ENCODE results near the gene UBL7.

The UBL7 gene

DNA sequence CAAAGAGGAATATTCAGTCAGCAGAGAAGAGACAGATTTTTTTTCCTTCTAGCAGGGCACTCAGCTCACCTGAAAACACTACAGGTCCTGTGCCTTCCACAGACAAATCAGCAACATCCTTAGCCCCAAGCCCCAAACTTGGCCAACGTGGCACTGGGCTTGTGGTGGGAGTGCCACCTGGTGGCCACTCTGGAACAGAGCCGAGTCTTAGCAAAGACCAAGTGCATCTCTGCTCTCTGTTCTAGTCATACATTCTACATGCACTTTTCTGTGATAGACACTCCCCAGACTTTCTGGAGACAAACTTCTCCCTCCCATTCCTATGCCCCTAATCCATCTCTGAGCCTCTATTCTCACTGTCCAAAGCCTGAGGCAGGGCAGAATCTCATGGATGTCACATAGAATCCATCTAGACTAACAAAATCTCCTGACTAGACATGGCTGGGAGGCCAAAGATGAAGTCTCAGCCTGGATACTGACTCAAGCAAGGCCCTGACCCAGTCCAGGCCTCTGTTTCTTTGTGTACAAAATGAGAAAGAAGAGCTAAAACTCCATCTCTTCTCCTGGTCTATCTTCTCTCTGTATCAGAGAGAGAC lies 22.1 kb downstream of the UBL7 start:
- peak; percentile 73 for DNase-seq

DNA sequence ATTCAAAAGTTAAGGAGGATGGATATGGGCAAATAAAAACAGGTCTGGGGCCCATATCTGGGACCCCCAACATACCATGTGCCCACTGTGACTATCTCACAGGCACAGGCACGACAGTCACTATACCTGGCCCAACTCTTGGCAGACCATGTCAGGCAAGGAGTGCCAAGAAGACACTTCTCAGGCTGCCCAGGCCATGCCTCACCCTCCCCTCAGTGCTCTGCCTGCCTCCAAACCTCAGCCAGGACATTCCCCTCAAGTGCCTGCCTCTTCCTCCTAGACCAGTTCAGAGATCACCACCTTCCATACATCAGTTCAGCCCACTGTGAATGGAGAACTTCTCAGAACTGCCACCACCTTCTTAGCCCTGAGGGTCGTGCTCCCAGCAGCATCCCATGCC lies 22.8 kb downstream of the UBL7 start:
- no peak for DNase-seq

DNA sequence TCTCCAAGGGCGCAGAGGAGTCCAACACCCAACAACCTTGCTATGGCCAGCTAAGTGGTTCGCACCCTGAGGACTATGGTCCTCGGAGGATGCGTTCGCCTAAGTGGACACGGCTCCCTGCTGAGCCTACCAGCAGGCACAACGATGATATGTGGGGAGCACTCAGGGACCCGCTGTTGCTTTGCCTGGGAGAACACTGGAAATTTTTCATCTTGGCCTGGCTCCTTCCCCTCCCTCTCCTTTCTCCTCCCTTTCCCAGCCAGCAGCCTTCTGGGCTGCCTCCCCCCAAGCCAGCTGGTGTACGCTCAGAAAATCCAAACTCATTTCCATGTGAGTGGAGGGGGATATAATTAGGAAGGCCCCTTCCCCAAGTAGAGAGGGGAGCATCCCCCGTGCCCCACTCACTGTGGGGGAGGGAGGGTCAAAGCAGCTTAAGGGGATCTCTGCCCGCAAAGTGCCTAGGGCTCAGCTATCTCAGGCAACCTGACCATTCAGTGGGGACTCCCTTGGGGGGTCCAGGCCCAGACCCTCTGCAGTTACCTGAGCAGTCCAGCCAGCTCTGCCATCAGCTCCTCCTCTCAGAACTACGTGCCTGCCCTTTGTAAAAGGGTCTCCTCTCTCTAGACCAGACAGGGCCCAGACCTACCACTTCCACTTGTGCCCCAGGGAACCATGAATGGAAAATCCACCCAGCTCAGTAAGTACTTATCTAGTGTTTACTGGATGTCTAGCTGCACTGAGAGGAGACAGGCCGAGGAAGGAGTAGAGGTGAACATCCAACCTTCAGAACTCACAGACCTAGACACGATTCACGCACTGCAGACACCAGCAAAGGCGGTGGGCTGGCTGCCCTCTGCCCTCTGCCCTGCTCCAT lies 26.5 kb downstream of the UBL7 start:
- peak; percentile 25 for DNase-seq

DNA sequence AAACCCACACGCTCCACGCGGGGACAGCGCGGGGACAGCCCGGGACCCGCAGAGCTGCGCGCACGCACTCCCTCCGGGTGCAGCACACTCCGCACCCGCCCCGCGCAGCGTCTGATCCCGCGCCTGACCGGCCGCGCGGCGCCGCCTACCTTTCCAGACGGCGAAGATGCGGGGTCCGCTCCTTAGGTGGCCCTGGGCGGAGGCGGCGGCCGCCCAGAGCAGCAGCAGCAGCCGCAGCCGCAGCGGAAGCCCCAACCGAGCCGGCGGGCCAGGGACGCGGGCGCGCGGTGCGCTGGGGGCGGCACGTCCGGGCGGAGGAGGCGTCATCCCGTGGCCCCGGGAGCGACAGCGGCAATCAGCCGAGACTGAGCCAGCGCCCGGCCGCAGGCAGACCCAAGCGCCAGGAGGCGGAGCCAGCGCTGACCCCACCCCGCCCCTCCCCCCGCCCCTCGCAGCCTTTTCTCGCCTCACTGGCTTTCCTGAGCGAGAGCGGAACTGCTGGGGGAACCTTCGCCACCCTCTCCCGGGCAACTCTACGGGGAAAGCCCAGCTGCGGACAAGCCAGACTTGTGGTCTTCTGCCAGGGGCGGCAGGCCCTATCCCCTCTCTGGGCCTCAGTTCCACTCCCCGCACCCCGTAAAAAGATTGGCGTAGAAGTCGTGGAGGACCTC lies 27.2 kb downstream of the UBL7 start, which contains the start of gene SEMA7A:
TSS of gene SEMA7A (minus strand) at position 367 of the 671 bp plus-strand sequence. CDS start at position 327, 40 bp downstream.
- DNase-seq, result peak; percentile 81

DNA sequence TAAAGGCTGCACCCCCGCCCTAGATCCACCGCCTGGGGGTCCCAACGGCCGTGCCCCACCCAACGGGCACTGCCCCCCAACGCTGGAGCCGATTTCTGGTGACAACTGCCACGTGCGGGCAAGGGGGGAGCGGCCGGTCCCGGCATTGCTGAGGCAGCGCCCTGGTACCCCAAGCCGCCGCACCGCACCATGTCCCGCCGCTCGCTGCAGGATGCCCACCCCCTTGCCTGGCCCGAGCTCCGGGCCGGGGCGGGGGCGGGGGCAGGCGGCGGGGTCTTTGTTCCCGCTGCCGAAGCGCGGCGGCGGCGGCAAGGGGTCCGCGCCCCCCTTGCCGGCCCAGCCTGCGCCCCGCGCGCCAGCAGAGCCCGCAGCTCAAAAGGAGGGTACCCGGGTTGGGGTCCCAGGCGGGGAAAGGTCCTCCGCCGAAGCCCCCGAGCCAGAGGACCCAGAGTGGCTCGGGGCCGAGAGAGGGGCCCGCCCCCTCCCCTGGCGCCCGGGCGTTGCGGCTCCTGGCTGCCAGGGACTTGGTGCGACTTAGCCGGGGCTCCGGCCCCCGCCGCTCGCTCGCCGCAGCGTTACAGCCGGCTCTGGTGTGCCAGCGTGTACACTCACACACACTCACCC lies 27.9 kb downstream of the UBL7 start:
- DNase-seq, result no peak

DNA sequence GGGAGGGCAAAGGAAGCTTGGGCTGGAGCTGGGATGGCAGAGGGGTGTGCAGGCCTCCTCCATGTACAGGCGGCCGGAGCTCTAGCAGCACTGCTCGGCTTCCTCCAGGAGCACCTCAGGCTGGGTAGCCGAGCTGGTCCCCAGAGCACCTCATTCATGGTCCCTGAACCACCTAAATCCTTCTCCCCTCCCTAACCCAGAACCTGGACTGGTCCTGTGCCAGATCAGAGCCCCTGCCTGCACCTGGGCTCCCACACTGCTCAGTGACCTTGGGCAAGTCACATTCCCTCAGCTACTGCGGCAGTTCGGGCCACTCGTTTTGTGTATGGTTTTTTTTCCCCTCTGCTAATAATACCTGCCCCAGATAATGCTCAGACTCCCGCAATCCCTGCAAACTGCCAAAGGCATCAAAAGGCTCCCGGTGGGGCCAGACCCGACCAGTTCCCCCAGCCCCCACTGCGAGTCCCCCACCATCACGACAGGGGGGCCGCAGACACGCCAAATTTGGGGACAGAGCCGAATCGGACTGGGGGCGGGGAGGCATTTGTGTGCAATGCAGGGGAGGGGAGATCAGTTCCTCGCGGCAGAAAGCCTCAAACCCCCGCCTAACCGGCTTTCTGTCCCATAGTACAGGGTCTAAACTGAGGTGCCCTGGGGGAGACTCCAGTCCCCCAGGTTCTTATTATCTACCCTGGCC lies 28.5 kb downstream of the UBL7 start:
- DNase-seq, result no peak

DNA sequence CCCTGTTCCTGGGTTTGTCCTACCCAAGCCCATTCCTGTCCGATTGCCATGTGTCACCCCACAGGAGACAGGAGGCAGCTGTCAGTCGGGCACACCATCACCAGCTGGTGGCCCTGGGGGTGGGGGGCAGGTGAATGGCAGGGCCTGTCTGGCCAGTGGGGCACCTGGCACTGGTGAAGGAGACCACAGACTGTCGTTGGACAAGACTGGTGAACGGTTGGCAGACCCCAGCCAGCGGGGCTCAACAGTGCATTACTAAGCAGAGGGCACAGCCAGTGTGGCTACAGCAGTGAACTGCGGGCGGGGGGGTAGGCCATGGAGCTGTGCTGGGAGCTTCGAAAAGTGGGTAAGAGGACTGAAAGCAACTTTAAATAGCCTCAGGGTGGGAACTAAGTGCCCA lies 29.3 kb downstream of the UBL7 start:
- no peak for DNase-seq

DNA sequence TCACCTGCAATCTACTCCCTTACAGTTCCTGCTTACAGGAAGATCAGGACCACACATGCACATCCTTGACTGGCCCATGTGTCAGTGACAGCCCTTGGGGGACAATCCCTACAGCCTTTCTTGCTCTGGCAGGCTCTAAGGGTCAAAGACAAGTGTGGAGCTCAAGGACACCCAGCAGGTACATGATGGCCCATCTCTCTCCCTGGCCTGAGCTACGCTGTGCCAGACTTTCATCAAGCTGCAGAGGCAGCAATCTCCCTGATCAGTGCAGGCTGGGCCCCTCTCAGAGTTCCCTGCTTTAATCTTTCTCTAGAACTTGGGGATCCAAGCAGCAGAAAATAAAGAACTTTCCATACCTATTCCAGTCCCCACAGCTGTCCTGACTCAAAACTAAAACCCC lies 29.8 kb downstream of the UBL7 start:
- DNase-seq, result no peak

DNA sequence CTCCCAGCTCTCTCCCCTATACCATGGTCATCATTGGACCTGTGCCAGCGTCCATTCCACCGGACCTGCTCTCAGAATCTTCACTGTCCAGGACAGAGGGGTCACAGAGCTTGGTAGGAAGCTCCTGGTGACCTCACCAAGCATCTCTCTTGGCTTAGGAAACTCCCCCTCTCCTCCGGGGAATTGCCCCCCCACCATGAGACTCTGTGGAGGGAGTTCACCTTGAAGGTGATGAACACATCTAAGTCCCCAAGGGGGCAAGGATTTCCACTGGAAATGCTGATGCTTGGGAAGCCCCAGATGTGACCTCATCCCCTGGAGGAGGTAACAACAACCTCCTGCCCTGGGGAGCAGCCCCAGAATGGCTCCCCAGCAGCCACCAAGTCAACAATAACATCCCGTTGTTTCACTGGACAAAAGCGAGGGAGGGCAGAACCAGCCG lies 30.4 kb downstream of the UBL7 start:
- no peak for DNase-seq

DNA sequence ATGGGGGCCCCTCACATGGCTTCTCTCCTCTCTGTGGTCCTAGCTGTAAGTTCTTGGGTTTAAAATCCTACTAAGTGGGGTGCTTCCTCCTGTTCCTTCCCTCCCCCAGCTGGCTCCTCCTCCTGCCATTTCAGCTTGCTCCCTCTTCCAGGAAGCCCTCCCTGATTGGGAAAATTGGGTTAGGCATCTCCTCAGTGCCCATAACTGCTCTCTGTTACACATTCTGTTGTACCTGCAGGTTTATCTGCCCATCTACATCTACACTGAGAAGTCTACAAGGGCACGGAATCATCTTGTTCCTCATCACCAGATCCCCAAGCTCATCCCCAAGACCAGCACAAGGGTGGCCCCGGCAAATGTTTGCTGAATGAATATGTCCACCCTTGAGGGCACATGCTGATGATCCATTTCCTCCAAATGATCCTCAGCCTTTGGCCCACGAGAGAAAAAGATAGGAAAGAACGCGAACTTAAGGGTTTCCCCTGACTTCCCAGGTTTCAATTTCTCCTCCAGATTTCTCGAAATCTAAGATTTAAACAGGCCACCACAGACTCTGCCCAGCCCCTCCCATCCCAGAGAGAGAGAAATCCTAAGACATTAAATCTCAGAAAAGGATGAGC lies 31.1 kb downstream of the UBL7 start:
- DNase-seq, result no peak

DNA sequence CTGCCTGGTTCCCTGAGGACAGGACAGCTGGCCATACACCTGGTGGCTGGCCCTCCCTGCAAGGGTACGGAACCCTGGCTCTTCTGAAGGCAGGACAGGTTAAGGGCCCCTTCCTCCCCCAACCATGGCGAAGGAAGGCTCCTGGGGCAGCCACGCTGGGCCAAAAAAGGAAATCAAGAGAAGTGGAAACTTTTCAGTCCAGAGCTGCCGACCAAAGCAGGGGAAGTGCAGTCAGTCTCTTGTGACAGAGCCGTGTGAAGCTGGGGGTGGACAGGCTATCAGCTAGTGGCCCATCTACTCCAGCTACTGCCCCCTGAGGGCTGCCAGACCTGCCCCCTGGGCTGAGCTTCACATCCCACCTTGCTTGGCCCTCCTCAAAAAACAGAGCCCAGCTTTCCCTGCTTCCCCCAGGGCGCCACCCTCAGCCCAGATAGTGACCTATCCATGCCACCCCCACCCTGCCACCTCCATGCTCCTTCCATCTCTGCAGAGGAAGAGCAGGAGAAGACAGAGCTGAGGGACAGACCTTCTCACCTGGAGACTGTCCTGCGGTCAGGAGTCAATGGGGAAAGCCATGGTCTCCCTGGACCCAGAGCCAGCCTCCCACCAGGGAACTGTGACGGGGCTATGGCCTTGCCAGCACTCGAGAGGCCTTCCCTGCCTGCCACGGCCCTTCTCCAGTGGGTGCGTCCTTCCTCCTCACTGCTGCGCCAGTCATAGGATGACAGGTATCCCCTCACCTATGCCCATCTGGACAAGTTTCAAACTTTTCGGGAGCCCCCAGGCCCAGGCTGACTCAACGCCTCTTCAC lies 31.8 kb downstream of the UBL7 start:
- no peak for DNase-seq

DNA sequence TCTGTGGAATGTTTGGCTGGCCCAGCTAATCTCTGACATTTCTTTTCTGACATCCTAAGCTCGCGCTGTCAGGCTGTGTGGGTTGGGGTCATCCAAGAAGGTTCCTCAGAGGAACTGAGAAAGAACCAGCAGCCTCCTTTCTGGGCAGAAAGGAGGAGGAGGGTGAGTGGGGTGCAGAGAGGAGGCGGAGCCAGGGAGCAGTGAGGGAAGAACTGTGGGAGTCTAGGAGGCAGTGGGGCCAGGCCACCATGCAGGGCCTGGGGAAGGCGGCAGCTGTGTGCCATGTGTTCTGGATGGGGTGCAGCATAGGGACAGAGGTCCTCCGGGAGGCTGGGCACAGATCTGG lies 32.5 kb downstream of the UBL7 start:
- DNase-seq, result no peak

DNA sequence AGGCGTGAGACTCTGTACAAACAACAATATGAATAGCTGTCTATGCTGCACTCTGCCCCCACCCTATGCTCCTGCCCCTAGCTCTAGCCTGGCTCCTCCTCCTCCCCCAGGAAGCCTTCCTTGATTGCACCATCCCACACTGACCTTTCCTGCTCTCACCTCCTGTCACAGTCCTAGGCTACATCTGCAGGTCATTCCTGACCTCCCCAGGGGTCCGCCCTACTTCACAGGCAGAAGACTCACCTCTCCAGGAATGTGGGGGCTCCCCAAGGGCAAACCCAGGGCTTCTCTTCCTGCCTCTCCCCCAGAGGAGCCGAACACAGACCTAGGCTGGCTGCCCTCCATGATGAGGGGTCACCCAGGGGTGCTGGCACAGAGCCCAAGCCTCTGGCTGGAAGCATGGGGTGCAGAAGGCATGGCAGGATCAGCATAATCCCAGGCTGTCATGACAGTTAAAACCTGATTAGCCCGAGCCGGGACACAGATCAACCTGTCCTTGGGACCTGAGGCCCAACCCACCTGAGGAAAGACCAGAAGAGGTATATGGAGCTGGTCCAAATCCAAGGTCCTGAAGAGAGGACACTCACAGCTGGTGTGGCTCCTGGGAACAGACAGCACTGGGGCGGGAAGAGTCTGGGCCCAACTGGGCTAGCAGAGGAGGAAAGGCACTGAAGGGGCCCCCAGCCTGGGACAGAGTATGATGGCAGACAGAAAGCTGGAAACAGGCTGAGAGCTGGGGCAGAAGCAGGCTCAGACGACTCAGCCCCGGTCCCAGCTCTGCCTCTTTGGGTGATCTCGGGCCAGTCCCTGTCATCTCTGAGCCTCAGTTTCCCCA lies 33.1 kb downstream of the UBL7 start:
- no peak for DNase-seq

DNA sequence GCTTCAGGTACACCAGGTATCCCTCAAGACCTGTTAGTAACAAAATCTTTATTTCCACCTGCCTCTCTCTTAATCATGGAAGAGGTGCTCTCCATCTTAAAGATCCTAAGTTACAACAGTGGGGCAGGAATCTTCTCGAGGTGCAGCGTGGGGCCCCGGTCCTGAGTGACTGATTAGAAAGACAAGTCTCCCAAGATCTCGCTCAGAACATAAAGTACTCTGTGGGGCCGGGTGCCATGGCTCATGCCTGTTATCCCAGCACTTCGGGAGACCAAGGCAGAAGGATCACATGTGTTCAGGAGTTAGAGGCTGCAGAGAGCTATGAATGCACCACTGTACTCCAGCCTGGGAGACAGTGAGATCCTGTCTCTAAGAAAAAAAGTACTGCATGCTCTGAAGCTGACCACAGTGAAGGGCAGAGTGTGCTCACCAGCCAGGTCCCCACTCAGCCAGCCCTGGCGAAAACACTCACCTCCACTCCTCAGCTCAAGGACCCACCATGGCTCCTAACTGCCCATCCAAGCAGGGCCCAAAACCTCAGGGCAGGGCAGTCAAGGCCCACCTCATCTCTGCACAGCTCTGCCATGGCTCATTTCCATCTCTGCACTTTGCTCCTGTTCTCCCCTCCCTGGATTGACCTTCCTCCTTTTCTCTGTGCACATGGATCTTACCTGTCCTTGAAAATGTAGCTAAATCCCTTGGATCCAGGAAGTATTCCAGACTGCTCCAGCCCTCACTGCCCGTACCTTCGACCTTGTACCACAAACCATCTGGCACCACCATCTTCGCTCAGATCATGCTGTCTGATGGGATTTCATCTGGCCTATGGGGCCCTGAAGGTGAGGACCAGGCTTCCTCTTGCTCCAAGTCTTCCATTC lies 34.3 kb downstream of the UBL7 start:
- no peak for DNase-seq

DNA sequence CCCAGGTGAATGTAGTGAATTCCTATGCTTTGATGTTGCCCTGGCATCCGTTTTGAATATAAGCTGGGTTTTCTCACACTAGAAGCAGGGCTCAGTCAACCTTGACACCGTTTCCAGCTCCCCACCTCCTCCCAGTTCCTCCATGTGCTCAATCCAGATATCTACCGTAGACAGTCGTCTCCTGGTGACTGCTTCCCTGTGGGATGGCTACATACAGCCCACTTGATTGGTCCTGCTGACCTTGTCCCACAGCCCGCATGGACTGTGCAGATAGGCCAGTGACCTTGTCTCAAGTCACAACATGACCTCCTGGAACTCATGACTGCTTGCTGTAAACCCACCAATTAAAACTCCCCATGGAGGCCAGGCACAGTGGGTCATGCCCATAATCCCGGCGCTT lies 35.3 kb downstream of the UBL7 start:
- no peak for DNase-seq

DNA sequence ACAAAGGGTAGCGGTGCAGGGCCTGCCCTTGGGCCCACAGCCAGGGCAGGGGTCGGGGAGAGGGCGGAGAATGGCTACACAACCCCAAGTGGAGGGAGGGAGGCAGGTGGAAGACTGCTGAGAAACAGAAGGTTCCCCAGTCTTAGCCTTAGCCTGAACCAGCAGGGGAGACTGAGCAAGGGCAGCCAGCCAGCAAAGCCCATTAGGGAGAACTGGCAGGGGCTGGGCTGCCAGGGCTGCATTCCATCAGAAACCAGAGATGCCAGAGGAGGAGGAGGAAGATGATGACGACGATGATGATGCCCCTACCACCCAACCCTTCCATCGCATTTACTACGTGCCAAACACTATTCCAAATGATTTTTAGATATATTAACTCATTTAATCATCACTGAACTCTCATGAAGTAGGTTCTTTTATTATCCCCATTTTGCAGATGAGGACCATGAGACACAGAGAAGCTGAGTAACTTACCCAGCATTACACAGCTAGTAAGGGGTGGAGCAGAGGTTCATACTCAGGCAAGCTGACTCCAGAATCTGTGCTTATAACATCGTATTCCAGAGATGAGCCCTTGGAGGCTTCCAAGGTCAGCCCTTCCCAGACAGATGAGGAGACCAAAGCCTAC lies 35.9 kb downstream of the UBL7 start:
- DNase-seq, result no peak

DNA sequence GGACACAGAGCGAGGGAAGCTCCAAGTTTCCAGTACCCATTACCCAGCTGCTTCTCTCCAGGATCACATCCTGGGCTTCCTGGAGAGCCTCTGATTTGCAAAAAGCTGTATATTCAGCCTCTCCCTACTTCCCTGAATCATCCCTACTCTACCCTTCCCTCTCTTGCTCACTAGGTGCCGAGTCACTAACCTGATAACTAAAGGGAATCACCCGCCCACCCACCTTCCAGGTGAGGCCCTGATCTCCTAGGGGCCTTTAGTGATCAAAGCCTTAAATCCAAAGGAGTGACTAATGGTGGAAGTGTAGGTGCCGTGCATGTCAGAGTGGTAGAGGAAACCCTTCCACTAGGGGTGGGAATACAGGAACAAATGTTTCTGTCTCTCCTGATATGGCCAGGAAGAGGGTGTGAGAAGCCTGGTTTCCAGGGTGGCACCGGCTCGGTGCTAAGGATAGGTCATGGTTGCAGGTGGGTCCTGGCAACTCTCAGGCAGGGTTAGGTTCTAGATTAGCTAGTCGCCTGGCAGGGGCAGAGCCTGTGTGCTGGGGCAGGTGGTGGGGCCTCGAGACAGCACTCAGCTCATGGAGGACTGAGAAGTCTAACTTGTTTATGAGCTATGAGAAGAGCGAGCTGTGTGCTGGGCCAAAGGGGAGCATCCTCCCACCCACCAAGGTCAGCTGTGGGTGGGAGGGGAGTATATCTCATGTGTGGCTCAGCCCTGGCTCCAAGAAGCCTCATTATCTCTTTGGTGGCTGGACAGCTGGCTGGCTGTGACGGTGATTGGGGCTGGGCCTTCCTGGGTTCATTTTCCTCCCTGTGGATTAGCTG lies 37.3 kb downstream of the UBL7 start:
- no peak for DNase-seq

Data from fibroblast of skin of right quadriceps (primary cell).